22Rv1 (cell line): ENCODE data around the gene OGN.

Experiments
- CTCF ChIP-seq: fragments of 450-650 bp; IDR thresholded peaks from 2 replicates; pipeline ENCODE4 v1.5.1; 2017; ENCODE audit warnings: mild to moderate bottlenecking
- ZFX ChIP-seq: fragments of 450-650 bp; IDR thresholded peaks from 2 replicates; pipeline ENCODE4 v1.6.1; 2017; ENCODE audit warnings: antibody characterized with exemption, borderline replicate concordance

- no peak for TF ChIP-seq CTCF
- TF ChIP-seq ZFX = no peak
Measured at GRCh38 chr9:92350740-92351133, 53.6 kb downstream of the OGN start.
